GM19438 (cell line): ENCODE measurements around the gene SGMS1.
"Not testable (repeated sequence)": the region's sequence is repeated elsewhere in the genome, so short reads cannot be mapped to it uniquely, and the experiment has no call there.

Experiments used
- ATAC-seq: cut with Tn5 transposase; IDR thresholded peaks from one replicate; pipeline ENCODE4 v1.9.1; 2021; ENCODE audit warnings: low read depth; ENCODE audit not compliant: unreplicated experiment

SGMS1 gene

DNA sequence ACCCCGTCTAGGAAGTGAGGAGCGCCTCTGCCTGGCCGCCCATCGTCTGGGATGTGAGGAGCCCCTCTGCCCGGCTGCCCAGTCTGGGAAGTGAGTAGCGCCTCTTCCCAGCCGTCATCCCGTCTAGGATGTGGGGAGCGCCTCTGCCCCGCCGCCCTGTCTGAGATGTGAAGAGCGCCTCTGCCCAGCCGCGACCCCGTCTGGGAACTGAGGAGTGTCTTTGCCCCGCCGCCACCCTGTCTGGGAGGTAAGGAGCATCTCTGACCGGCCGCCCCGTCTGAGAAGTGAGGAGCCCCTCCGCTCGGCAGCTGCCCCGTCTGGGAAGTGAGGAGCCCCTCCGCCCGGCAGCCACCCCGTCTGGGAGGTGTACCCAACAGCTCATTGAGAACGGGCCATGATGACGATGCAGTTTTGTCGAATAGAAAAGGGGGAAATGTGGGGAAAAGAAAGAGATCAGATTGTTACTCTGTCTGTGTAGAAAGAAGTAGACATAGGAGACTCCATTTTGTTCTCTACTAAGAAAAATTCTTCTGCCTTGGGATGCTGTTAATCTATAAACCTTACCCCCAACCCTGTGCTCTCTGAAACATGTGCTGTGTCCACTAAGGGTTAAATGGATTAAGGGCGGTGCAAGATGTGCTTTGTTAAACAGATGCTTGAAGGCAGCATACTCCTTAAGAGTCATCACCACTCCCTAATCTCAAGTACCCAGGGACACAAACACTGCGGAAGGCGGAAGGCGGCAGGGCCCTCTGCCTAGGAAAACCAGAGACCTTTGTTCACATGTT lies 267.9 kb downstream of the SGMS1 start:
- not testable (repeated sequence) for ATAC-seq

DNA sequence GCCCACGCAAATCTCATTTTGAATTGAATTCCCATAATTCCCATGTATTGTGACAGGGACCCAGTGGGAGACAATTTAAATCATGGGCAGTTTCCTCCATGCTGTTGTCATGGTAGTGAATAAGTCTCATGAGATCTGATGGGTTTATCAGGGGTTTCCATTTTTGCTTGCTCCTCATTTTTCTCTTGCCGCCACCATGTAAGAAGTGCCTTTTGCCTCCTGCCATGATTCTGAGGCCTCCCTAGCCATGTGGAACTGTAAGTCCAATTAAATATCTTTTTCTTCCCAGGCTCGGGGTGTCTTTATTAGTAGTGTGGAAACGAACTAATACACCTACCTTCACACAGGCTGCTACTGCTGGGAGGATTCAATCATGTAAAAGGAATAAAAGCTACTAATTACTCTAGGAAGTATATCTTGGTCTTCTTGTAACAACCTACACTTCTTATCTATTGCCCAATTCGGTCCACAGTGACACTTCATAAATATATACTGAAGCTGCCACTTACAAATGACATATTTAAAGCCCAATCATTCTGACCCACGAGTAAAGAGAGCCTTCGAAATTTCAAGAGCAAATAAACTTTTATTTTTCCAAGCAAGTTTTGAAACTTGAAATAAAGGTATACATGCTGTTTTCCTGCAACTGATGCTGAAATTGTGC lies 272.1 kb downstream of the SGMS1 start:
- no peak for ATAC-seq

DNA sequence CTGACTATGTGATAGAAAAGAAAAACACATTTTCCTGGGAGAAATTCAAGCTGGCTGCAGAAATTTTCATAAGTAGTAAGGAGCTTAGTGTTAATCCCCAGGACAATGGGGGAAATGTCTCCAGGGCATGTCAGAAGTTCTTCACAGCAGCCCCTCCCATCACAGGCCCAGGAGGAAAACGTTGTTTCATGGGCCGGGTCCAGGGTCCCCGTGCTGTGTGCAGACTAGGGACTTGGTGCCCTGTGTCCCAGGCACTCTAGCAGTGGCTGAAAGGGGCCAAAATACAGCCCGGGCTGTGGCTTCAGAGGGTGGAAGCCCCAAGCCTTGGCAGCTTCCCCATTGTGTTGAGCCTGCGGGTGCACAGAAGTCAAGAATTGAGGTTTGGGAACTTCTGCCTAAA lies 273.4 kb downstream of the SGMS1 start:
- ATAC-seq = no peak

DNA sequence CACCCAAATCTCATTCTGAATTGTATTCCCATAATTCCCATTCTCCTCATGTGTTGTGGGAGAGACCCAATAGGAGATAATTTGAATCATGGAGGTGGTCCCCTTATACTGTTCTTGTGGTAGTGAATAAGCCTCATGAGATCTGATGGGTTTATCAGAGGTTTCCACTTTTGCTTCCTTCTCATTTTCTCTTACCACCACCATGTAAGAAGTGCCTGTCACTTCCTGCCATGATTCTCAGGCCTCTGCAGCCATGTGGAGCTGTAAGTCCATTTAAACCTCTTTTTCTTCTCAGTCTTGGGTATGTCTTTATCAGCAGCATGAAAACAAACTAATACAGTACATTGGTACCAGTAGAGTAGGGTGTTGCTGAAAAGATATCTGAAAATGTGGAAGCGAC lies 274.2 kb downstream of the SGMS1 start:
- ATAC-seq = no peak

DNA sequence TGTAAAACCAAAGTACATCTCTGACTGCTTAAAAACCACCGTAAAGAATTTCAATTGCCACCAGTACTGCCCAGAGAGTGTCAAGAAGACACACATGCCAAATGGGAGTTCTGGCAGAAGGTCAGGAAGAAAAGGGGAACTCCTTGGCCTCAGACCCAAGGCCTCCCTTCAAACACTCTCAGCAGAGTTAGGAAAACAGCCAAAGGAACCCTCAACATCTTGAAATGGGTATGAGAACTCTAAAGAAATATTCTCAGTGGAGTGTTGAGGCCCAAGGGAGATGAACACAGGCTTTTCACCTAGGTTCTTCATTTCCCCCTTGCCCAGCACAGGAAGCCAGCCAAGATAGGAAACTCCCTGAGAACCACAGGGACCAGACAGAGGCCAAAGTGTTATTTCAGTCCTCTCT lies 276.4 kb downstream of the SGMS1 start:
- ATAC-seq = peak; percentile 91

DNA sequence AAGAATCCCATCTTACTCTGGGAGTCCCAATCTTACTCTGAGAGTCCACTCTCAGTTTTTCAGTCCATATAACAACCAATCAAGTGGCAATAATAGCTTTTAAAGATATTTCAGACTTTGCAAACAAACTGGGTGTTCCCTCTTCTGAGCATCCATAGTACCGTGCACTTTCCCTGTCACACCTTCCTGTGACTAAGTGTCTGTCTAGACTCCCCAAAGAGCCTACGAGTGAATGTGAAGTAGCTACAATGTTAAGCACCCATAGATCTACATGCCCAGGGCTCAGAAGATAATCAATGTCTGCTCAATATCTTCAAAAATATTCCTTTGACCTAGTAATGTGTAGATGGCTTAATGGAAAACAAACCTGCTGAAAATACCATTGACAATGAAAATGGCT lies 276.8 kb downstream of the SGMS1 start:
- no peak for ATAC-seq

DNA sequence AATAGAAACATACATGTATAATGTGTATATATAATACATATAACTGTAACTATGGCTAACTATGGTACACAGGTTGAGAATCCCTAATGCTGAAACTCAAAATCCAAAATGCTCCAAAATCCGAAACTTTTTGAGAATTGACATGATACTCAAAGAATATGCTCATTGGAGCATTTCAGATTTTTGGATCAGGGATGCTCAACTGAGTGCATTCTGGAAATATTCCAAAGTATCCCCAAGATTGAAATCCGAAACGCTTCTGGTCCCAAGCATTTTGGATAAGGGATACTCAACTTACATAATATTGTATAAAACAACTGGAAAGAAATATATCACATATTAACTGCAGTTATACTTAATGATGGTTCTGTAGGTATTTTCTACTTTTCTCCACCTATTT lies 278.2 kb downstream of the SGMS1 start:
- no peak for ATAC-seq

DNA sequence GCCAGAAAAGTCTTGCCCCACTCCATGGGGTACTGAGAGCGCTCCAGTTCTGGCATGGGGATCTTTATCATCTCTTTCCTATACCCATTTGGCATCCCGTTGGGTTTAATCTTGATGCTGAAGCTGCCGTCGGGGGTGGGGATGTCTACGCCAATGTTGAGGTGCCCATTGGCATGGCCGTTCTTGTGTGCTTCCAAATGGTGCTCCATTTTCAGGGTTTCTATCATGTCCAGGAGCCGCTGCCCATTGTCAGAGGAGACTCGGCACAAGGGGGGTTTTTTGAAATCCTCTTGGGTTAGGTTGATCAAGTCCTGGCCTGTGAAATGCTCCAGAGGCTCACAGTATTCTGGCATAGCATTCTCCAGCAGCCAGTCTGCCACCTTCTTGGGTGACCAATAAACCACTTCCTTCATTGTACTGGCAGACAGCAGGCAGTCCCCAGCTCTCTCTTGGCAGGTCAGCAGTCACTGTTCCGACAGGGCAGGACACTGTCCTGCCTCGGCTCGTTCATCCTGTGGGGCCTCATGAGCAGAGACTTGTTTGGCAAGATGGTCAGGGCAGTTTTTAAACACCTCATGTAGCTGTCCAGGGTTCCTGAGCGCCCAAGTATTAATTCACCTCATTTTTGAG lies 279.9 kb downstream of the SGMS1 start:
- no peak for ATAC-seq

DNA sequence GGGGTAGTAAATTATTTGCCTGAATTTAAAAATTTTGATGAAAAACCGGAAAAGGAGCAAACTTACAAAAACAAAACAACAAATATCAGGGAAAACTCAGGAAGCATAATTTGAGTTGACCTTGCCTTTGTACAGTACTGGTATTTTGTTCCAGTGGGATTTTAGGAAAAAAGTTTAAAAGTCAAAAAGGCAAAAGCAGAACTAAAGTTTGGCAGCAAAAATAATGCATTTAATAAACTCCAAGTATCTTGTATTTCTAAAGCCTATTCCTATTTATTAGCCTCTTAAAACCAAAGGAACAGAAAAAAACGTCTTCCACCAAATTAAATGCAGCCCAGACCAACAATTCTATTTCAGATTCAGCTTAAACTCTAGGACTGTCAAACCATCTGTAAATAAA lies 281.8 kb downstream of the SGMS1 start:
- no peak for ATAC-seq

DNA sequence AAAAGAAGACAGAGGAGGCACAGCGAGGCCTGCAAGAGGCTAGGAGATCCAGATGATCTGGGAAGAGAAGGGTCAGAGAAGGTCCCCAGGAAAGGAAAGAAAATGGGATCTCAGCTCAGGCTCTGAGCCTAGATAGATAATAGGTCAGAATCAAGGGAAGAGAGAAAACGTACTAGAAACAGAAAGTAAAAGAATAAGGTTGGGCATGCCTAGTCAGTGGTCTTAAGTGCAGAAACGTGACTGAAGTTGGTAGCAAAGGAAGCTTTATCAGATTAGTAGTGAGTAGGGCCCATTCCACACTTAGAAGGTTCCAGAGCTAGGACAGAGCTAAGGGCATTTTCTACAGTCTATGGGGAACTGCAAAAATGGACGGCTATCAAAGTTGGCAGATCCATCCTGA lies 287.6 kb downstream of the SGMS1 start:
- peak; percentile 51 for ATAC-seq

DNA sequence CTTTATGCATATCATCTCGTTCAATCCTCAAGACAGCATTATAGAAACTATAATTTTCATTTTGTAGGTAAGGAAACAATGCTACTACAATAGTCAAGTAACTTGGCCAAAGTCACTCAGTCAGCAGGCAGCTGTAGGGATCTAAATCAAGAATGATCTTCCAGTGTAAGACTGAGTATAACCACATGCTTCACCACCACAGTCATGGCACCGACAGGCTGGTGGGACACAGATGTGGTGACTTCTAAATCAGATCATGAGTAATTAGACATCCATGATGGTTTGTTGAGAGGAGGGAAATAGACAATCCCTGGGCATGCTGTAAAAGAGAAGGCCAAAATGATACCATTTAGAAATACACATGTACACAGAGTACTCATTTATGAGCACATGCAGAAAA lies 288.4 kb downstream of the SGMS1 start:
- ATAC-seq = no peak

DNA sequence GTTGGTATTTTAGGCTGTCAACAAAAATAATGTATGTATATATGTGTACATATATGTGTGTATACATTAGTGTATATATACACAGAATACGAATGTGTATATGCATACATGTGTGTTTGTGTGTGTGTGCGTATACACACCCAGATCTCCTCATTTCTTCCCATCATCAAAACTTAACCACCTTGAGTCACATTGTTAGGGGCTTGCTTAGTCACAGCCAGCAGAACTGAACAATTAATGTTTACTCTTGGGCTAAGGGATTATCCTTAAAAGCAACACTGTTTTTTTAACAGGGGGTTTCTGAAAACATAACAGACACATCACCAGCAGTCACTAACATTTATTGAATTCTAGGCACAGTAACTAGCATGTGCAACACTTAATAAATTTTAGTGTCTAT lies 289.5 kb downstream of the SGMS1 start:
- no peak for ATAC-seq

DNA sequence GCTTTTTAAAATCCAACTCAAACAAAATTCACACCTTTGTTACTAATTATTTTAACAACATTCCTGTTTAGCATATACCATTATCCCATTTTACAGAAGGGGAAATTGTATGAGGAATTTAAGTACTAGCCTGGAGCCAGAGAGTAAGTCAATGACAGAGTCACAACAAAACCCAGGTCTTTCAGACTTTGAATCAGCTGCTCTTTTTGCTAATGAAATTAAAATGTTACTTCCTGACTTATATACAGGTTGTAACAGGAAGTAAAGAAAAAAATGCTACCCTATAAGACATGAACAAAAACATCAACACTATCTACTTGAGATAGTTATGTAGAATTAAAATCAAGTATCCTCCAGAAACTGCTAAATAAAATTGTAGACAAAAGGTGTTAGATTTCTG lies 289.9 kb downstream of the SGMS1 start:
- ATAC-seq = no peak

DNA sequence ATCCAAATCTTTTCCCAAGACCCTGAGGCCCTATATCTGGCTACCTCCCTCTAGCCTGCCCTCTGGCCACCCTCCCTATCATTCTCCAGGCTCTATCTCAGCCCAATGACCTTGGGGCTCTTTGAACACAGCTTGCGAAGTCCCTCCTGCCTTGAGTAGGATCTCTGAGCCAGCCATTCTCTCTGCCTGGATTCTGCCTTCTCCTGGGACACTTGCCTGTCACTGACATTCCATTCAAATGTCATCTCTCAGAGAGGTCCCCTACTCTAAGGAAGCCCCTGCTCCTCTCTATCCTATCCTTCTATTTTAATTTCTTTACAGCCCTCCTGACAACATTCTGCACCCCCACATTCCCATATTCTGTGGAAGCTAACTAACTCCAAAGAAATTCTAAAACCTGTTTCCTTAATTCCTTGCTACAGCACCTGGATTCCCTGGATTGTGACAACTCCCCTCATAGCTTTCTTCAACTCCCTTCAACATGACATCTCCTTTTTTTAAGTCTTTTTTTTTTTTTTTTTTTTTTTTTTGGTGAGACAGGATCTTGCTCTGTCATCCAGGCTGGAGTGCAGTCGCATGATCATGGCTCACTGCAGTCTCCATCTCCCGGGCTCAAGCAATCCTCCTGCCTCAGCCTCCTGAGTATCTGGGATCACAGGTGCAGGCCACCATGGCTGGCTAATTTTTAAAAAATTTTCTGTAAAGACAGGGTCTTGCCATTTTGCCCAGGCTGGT lies 291.5 kb downstream of the SGMS1 start:
- ATAC-seq = no peak

DNA sequence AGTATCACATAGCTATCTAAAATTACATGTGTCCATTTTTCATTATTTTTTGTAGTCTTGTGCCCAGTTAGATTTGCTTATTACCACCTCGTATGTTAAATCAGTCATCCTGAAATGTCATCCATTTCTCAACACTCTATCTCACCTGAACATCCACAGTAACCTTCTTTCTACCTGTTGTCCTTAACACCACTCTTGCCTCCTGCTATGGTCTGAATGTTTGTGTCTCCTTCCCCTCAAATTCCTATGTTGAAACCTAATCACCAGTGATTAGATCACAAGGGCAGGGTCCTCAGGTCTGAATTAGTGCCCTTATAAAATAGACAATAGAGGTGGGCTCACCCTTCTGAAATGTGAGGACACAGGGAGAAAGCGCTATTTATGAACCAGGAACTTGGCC lies 292.3 kb downstream of the SGMS1 start:
- ATAC-seq = no peak

DNA sequence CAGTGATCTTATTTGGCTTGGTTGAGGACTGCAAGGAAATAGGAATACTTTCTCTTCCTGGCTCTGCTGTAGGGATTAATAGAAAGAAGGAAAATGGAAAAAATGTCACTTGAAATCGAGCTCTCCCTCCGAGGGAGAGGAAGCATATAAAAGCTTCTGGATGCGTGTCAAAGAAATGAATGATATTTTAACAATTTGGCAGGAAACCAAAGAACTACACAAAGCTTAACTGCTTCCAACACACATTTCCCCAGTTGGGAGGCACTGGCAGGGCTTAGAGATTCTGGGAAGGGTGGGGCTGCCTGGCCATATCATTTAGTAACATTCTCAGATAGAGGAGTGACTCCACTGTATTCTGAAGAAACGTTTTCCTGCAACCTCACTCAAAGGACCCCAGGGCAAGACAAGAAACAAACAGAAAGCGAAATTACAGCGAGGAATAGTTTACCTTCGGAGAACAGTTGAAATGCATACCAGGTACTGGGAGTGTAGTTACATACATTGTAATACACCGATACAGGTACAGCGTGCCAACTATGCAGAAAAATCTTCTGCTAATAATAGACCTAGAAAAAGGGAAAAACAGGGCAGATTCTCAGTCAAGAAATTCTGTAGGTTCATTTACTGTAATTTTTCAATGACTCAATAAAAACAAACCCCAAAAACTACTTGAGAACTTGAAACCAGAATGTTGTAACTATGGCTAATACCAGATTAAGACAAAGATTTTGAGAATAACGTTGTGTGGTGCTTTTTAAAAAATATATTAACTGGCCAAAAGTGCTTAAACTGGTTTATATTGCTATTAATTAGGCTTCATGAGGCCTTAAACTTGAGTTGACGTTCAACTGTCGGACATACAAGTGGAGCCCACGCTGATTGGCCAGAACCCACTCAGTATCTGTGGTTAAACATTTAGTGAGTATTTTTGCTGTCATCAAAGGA lies 296.7 kb downstream of the SGMS1 start:
- no peak for ATAC-seq

DNA sequence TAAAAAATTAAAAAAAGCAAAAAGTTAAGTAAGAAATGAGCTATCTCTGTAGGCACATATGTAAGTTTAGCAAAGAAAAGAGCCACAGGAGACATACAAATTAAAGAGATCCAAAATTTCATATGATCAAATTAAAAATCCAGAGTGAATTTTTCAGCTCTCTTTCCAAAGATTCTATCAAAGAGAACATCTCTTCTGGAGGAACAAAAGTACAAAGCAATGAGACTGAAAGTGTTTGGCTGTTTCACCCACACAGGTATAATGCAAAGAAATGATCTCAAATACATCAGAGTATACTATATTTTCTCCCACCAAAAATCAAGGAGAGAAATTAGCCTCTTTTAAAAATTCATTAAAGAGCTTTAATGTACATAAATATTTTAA lies 297.6 kb downstream of the SGMS1 start:
- no peak for ATAC-seq

DNA sequence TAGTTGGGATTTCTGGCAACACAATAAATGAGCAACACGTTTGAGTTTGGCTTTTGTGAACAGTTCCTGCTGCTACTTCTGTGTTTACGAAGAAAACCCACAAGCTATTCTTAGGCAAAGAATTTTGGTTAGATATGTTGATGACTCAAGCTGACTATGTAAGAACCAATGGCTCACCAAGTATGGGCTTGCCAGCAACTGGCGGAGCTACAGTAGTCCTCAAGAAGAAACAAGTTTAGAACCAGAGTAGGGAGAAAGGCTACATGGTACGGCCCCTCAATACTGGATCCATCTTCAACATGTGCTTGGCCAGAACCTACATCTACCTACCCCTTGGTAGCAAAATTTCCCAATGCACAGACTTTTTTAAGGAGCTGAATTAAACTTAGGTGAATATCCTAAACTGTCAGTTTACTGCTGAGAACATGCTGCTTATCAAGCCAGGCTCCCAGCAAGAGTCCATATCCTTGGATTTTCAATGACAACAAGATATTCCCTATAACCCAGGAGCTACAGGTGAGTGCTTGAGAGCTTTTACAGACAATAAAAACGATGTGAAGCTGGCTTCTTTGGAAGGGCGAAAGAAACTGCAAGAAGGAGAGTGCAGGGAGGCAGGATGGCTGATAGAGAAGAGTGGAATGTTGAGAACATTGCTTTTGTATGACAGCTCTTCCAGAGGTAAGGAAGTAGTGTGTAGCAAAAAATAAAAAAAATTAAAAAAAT lies 298.1 kb downstream of the SGMS1 start:
- ATAC-seq = peak; percentile 73

DNA sequence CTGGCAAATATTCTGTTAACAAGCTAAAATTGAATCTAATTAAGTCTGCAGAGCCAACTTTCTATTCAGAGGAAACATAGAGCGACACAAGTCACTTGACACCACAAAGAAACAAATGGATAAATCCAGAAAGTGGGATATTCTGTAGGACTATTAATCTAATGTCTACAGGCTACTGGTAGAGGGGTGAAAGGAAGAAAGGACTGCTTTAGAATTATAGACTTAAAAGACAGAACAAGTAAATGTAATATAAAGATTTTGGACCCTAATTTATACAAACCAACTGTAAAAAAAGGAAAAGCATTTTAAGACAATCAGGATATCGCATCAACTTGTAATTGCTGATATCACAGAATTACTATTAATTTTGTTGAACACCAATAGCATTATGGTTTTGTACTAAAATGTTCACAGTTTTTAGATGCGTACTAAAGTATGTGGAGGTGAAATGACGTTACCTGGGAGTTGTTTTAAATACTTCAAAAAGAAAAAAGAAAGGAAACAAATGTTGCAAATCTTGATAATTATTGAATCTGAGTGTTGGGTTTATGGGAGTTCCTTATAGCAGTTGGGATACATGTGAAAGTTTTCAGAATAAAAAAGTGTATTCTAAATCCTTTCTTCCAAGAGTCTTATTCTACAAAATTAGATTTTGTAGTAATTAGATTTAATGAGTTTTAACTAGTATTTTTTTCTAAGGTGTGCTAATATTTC lies 298.9 kb downstream of the SGMS1 start:
- ATAC-seq = no peak
